GM12878 (cell line): ENCODE results near the gene PAPLN.

Experiments
- CHD2 ChIP-seq: IDR thresholded peaks from 2 replicates; pipeline ENCODE4 v1.6.1; 2011; ENCODE audit warnings: low read depth, low read length, improper control_type of control experiment, borderline replicate concordance
- POLR2AphosphoS5 ChIP-seq: IDR thresholded peaks from 2 replicates; pipeline ENCODE4 v1.6.1; 2011; ENCODE audit warnings: mild to moderate bottlenecking, low read length, inconsistent platforms
- ZBED1 ChIP-seq: IDR thresholded peaks from 2 replicates; pipeline ENCODE4 v1.6.1; 2016; ENCODE audit warnings: borderline replicate concordance

DNA sequence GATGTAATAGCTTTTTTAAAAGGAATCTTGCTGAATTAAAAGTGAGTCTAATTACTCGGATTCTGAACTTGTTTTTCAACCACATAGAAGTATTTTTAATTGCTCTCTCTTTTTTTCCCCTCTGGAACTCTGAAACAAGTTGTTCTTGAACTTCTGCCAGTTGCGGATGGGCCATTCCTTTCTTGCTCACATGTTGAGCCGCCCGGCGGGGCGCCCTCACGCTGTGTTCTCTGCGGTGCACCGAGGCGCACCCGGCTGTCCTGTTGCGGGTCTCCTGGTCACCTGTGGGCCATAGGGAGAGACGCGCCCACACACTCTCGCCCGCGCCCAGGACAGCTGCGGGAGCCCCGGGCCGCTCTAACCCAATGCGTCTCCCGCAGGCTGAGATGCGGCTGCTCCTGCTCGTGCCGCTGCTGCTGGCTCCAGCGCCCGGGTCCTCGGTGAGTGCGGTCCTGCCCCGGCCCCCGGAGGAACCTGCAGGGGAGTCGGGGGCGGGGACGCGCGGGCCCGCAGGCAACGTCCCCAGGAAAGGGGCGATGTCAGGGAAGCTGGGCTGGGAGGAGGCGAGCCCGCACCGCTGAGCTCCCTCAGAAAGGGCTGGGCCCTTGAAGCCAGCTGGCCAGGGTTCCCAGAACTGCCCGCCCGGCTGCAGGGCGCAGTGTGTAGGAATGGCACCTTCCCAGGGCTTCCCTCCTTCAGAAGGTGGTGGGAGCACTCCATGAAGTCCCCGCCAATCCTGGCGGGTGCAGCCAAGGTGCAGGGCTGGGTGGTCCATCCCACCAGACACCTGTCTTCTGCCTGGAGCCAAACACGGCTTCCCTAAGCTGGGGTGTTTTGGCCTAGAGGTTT lies 2.3 kb downstream of the PAPLN start:
- TF ChIP-seq CHD2 (no peak), ZBED1 (no peak), POLR2AphosphoS5 (no peak)
